ENCODE measurements around the gene TULP1. TPM values are rescaled to one million over a fixed set of nuclear protein-coding genes. Genes with fewer than 3 reads are reported as not detected.

Gene TULP1
- total and polyA plus RNA-seq, 8 donors = 5.4 to 11.9 (median 7.7) TPM; not detected in 2

GRCh38 chr6:35492974-35493284 lies 19.8 kb downstream of the TULP1 start:
- peaks cover 0 to 63% of the 10 kb centered on the region in 2 donors for H3K27me3 ChIP-seq

GRCh38 chr6:35492258-35492973 lies 20.3 kb downstream of the TULP1 start:
- ATAC-seq (no peak), DNase-seq (peak in 1 of 4 donors; percentile 79)
- Histone ChIP-seq H3K4me3 (no peak overlapping the region), H3K36me3 (no peaks in the 10 kb centered on the region), H3K27ac (no peak overlapping the region), H3K27me3 (peaks cover 0 to 58% of the 10 kb centered on the region in 2 donors), H3K4me1 (peaks cover 15 to 77% of the 10 kb centered on the region in 2 donors), H3K9me3 (no peaks in the 10 kb centered on the region)
- intact Hi-C loops (cut with DNase I) = no loop called here
- no peak for TF ChIP-seq CTCF (IDR thresholded peaks at IDR 0.05)

More at GRCh38 chr6:35492974-35493284, 19.8 kb downstream of the TULP1 start:
- Histone ChIP-seq H3K4me3 (no peak overlapping the region), H3K4me1 (peaks cover 13 to 77% of the 10 kb centered on the region in 2 donors), H3K36me3 (no peaks in the 10 kb centered on the region), H3K9me3 (no peaks in the 10 kb centered on the region), H3K27ac (no peak overlapping the region)
- no peak for TF ChIP-seq CTCF (IDR thresholded peaks at IDR 0.05)
- DNase-seq = no peak
- intact Hi-C loops (cut with DNase I) = no loop called here
- ATAC-seq = no peak

- H3K36me3 ChIP-seq = no peaks in the 10 kb centered on the region
- no peak overlapping the region for H3K4me3 ChIP-seq
- H3K27ac ChIP-seq = no peak overlapping the region
- DNase-seq = peak in 1 of 4 donors; percentile 60
- peaks cover 18 to 82% of the 10 kb centered on the region in 2 donors for H3K4me1 ChIP-seq
- H3K27me3 ChIP-seq = peaks cover 0 to 53% of the 10 kb centered on the region in 2 donors
- no peaks in the 10 kb centered on the region for H3K9me3 ChIP-seq
- TF ChIP-seq CTCF (IDR thresholded peaks at IDR 0.05) = no peak
- intact Hi-C loops (cut with DNase I) = no loop called here
- ATAC-seq = no peak
Measured at GRCh38 chr6:35491558-35492257, 21.0 kb downstream of the TULP1 start.

GRCh38 chr6:35490821-35491557 lies 21.7 kb downstream of the TULP1 start:
- DNase-seq (no peak), ATAC-seq (no peak)
- H3K36me3 ChIP-seq = no peaks in the 10 kb centered on the region
- no peak overlapping the region for H3K4me3 ChIP-seq
- H3K4me1 ChIP-seq = peaks cover 25 to 88% of the 10 kb centered on the region in 2 donors
- intact Hi-C loops (cut with DNase I) = no loop called here
- peaks cover 0 to 45% of the 10 kb centered on the region in 2 donors for H3K27me3 ChIP-seq
- no peaks in the 10 kb centered on the region for H3K9me3 ChIP-seq
- TF ChIP-seq CTCF (IDR thresholded peaks at IDR 0.05) = no peak
- no peak overlapping the region for H3K27ac ChIP-seq

Measured in left lung (tissue), 10 donors.